ENCODE measurements around the gene MAP3K3.

The MAP3K3 gene

GRCh38 chr17:63622574-63623390 lies 565 bp downstream of the MAP3K3 start:
- DNase-seq, result peak; percentile 61

GRCh38 chr17:63623786-63624530 lies 1.7 kb downstream of the MAP3K3 start:
- no peak for DNase-seq

- no peak for DNase-seq
Measured at GRCh38 chr17:63624531-63624880, 2.3 kb downstream of the MAP3K3 start.

GRCh38 chr17:63626551-63627180 lies 4.4 kb downstream of the MAP3K3 start:
- no peak for DNase-seq

- no peak for DNase-seq
Measured at GRCh38 chr17:63629627-63630026, 7.4 kb downstream of the MAP3K3 start.

DNA sequence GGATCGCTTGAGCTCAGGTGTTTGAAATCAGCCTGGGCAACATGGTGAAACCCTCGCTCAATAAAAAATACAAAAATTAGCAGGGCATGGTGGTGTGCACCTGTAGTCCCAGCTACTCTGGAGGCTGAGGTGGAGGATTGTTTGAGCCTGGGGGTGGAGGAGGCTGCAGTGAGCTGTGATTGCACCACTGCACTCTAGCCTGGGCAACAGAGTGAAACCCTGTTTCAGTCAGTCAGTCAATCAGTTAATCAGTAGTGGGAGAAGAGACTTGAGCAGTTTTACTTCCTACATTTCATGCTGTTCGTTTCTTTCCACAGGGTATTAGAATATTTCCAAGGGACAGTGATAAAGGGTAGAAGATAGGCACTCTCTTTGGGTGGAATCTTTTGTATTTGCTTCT lies 8.8 kb downstream of the MAP3K3 start:
- no peak for DNase-seq

- no peak for DNase-seq
Measured at GRCh38 chr17:63631626-63632025, 9.4 kb downstream of the MAP3K3 start.

DNA sequence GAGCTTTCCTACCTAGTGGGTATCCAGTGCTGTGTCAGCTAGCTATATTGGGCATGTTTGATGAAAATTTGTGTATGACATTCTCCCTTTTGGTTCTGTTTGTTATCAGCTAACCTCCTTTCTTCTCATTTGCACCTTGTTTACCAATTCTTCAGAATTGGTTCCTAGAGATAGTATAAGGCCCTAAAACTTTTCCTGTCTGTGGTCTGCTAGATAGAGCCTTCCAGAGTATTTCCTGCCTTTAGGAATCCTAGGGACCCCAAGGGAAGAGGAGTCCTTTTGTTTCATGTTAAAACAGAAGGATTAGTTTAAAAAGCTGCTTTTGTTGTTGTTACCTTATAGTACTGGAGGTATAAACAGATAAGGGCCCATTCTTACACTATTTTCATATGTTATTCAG lies 11.5 kb downstream of the MAP3K3 start:
- DNase-seq, result no peak

DNA sequence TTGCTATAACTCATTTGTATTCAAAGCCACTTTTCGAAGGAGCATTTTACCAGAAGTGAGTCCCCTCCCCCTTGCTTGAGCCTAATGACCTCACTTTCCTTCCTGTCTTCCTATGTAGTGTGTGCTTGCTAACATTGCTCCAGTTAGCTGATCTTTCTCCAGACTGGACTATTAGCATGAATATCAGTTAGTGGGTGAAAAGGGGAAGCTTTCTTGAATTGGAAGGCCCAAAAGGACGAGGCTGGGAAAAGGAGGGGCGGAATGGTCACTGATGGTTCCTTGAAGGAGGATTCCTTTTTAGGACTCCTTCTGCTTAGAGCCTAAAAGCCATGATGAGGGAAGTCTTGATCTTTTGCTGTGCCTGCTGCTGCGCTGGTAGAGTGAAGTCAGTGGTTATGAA lies 11.9 kb downstream of the MAP3K3 start:
- no peak for DNase-seq

DNA sequence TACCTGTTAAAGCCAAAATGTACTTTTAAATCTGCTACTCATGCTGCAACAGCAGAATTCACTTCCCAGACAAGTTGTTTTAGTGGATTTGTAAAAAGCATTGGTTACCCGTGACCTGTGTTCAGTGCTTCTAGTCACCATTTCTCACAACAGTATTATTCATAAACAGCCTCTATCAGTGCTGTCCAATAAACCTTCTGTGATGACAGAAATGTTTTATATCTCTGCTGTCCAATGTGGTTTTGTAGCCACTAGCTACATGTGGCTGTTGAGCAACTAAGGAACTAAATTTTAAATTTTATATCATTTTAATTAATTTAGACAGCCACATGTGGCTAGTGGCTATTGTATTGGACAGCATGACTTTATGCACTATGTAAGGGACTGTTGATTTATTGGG lies 12.6 kb downstream of the MAP3K3 start:
- DNase-seq, result no peak

GRCh38 chr17:63635290-63635689 lies 13.1 kb downstream of the MAP3K3 start:
- DNase-seq, result no peak

DNA sequence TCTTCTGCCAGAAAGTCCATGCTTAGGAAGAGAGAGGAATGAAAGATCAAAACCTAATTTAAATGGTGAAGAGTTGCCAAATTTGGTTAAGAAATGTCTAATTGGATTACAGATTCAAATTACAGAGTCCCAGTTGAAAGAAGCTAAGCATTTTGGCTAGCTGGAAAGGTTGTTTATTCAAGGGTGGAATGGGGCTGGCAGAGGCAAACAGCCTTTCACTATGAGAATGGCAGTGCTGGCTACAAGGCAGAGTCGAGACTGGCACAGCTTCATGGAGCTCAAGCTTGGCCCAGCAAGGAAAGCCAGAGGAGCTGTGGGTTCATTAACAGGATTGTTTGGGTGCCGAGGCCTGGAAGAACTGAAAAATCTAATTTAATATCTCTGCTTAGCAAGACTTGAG lies 13.6 kb downstream of the MAP3K3 start:
- no peak for DNase-seq

- no peak for DNase-seq
Measured at GRCh38 chr17:63639125-63639524, 16.9 kb downstream of the MAP3K3 start.

GRCh38 chr17:63640038-63640437 lies 17.8 kb downstream of the MAP3K3 start:
- no peak for DNase-seq

DNA sequence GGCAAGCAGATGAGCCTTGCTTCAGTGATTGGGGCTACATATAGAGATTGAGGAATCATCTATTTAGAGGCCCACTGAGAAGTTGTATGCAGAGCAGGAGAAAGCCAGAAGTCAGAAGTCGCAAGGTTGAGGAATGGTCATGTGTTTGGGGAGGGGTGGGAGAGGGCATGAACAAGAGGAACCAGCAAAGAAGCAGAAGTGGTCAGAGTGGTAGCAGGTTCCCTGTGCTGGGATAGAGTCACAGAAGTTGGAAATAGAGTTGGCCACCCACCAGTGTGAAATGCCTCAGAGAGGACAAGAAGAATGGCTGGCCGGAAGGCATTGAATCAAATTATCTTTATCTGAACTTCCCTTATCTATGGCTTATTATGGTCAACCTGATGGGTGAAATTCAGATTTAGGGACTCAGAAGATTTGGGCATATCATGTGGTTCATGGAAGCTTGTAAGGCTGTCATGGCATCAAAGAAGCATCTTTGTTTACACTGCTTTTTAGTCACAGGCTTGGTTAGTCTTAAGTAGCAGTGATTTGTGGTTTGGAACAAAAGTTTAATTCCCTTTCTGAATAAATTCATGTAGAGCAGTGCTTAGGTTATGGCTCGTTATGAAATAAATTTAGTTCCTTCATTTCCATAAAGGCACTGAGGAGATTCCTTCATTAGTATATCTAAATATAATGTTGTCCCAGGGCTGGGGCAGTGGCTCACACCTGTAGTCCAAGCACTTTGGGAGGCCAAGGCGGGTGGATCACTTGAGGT lies 19.7 kb downstream of the MAP3K3 start:
- DNase-seq, result no peak

GRCh38 chr17:63644846-63645245 lies 22.6 kb downstream of the MAP3K3 start:
- no peak for DNase-seq

GRCh38 chr17:63645775-63646487 lies 23.7 kb downstream of the MAP3K3 start:
- DNase-seq, result no peak

GRCh38 chr17:63646488-63646806 lies 24.2 kb downstream of the MAP3K3 start:
- DNase-seq, result no peak

DNA sequence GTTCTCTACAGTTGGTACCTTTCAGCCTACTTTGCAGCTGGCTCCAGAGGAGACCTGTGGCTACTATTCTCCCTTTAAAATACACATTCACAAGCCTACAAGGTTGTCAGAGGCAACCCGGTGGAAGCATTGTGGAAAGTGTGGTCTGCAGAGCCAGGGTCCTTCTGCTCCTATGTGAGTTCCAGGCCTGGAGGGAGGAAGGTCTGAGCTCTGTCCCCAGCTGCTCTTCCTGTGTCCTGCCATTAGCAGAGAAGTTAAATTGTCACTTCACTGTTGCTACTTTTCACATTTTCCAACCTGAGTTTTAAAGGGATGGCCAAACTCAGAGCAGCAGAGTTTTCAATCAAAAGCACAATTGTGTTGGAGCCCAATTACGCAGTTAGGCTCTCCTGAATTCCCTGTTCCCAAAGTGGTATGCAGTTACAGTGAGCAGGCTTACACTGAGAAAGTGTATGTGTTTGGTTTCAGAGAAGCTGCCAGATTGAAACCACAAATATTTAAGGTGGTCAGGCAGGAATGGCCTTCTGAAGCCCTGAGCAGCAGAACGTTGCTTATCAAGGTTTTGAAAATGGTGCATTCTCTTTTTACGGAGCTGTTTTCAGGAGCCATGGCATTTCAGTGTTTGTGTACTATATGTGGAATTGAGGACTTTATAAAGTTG lies 25.0 kb downstream of the MAP3K3 start:
- no peak for DNase-seq

DNA sequence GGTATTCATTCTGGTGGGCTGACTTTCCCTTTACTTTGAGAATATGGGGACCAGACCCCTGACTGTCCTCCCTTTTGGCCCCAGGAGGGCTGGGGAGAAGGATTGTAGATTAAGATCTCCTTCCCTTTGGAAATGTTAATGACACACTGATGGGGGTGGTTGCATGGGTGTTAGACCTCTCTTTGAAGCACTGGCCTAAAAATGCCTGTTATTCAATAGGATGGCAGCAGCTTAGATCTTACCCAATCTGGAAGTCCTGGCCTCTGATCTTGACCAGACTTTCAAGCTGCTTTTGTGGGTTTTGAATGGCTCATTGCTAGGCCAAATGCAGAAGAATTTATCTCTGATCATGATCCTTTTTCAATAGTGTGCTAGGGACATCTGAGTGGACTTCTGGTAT lies 25.7 kb downstream of the MAP3K3 start:
- no peak for DNase-seq

- no peak for DNase-seq
Measured at GRCh38 chr17:63649813-63650212, 27.6 kb downstream of the MAP3K3 start.

DNA sequence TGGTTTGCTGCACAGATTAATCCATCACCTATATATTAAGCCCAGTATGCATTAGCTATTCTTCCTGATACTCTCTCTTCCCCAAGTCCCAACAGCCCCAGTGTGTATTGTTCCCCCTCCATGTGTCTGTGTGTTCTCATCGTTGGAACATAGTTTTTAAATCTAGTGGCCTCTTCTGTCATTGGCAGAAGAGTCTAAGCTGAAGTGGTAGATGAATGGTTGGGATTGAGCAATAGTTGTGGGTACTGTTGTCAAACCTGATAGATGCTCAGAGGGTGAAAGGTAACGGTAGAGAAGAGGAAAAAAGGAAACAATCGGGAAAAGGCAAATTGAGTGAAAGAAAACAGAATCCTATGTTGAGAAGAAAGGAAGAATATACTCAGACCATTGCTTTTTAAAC lies 29.9 kb downstream of the MAP3K3 start:
- DNase-seq, result no peak
